SK-N-SH treated with all-trans-retinoic acid at 6 μM for 48 hours (cell line): Measurements from ENCODE around the gene RUNX3.

Experiments
- ATAC-seq: fragments of 200-7000 bp; cut with Tn5 transposase; 3 replicates; pipeline ENCODE4 v1.9.1; 2020; ENCODE audit warnings: mild to moderate bottlenecking, moderate library complexity
- ARNTL ChIP-seq: fragments of 450-650 bp; formaldehyde crosslinking; IDR thresholded peaks from 2 replicates; pipeline ENCODE4 v1.5.0; 2020; ENCODE audit warnings: low read depth, mild to moderate bottlenecking, moderate library complexity, borderline replicate concordance
- BACH2 ChIP-seq: fragments of 250-450 bp; sonication (Bioruptor Pico); IDR thresholded peaks from 2 replicates; pipeline ENCODE4 v1.9.0; 2021; ENCODE audit warnings: mild to moderate bottlenecking, borderline replicate concordance
- CSDC2 ChIP-seq: fragments of 250-450 bp; sonication (Bioruptor Pico); IDR thresholded peaks from 2 replicates; pipeline ENCODE4 v1.5.0; 2020; ENCODE audit warnings: mild to moderate bottlenecking, moderate library complexity
- GLIS3 ChIP-seq: fragments of 250-450 bp; sonication (Bioruptor Pico); IDR thresholded peaks from 2 replicates; pipeline ENCODE4 v1.5.0; 2020; ENCODE audit warnings: mild to moderate bottlenecking, moderate library complexity
- ISL1 ChIP-seq: fragments of 250-450 bp; sonication (Bioruptor Pico); IDR thresholded peaks from 2 replicates; pipeline ENCODE4 v2.1.2; 2022; ENCODE audit warnings: mild to moderate bottlenecking, moderate library complexity
- OSR1 ChIP-seq: fragments of 250-450 bp; sonication (Bioruptor Pico); IDR thresholded peaks from 2 replicates; pipeline ENCODE4 v1.8.0; 2022; ENCODE audit warnings: moderate library complexity, mild to moderate bottlenecking, inconsistent platforms
- PPARA ChIP-seq: fragments of 250-450 bp; sonication (Bioruptor Pico); IDR thresholded peaks from 2 replicates; pipeline ENCODE4 v1.5.0; 2020; ENCODE audit warnings: mild to moderate bottlenecking, borderline replicate concordance
- RARB ChIP-seq: fragments of 250-450 bp; sonication (Bioruptor Pico); IDR thresholded peaks from 2 replicates; pipeline ENCODE4 v1.8.0; 2021; ENCODE audit warnings: mild to moderate bottlenecking, moderate library complexity
- SNAI2 ChIP-seq: fragments of 250-450 bp; sonication (Bioruptor Pico); IDR thresholded peaks from 2 replicates; pipeline ENCODE4 v1.5.0; 2020; ENCODE audit warnings: mild to moderate bottlenecking, moderate library complexity
- TCF4 ChIP-seq: fragments of 250-450 bp; sonication (Bioruptor Pico); IDR thresholded peaks from 2 replicates; pipeline ENCODE4 v1.8.0; 2021; ENCODE audit warnings: mild to moderate bottlenecking, moderate library complexity, borderline replicate concordance
- TOX ChIP-seq: fragments of 250-450 bp; sonication (Bioruptor Pico); IDR thresholded peaks from 2 replicates; pipeline ENCODE4 v1.8.0; 2021; ENCODE audit warnings: mild to moderate bottlenecking, moderate library complexity, borderline replicate concordance
- ZC3H10 ChIP-seq: fragments of 250-450 bp; sonication (Bioruptor Pico); IDR thresholded peaks from 2 replicates; pipeline ENCODE4 v1.5.1; 2021; ENCODE audit warnings: mild to moderate bottlenecking, moderate library complexity
- ZFP3 ChIP-seq: fragments of 250-450 bp; sonication (Bioruptor Pico); IDR thresholded peaks from 2 replicates; pipeline ENCODE4 v1.5.0; 2020; ENCODE audit warnings: mild to moderate bottlenecking, moderate library complexity
- ZFP30 ChIP-seq: fragments of 450-650 bp; formaldehyde crosslinking; IDR thresholded peaks from 2 replicates; pipeline ENCODE4 v1.5.0; 2022; ENCODE audit warnings: mild to moderate bottlenecking, moderate library complexity
- ZNF565 ChIP-seq: fragments of 450-650 bp; formaldehyde crosslinking; conservative IDR thresholded peaks from 2 replicates; pipeline ENCODE4 v1.5.0; 2020; ENCODE audit warnings: low read depth, mild to moderate bottlenecking, moderate library complexity
- ZNF70 ChIP-seq: fragments of 450-650 bp; formaldehyde crosslinking; IDR thresholded peaks from 2 replicates; pipeline ENCODE4 v1.5.0; 2020; ENCODE audit warnings: mild to moderate bottlenecking, moderate library complexity
- ZNF8 ChIP-seq: fragments of 450-650 bp; formaldehyde crosslinking; IDR thresholded peaks from 2 replicates; pipeline ENCODE4 v1.5.0; 2020; ENCODE audit warnings: mild to moderate bottlenecking, moderate library complexity
- TF ChIP-seq, protein P1 (sequence below): fragments of 250-450 bp; sonication (Bioruptor Pico); IDR thresholded peaks from 2 replicates; pipeline ENCODE4 v1.5.1; 2021; ENCODE audit warnings: mild to moderate bottlenecking, moderate library complexity
- TF ChIP-seq, protein P2 (sequence below): fragments of 250-450 bp; sonication (Bioruptor Pico); IDR thresholded peaks from 2 replicates; pipeline ENCODE4 v1.5.0; 2020; ENCODE audit warnings: mild to moderate bottlenecking, moderate library complexity
- TF ChIP-seq, protein P3 (sequence below): fragments of 250-450 bp; sonication (Bioruptor Pico); IDR thresholded peaks from 2 replicates; pipeline ENCODE4 v1.8.0; 2020; ENCODE audit warnings: mild to moderate bottlenecking, moderate library complexity, borderline replicate concordance
- TF ChIP-seq, protein P4 (sequence below): fragments of 250-450 bp; sonication (Bioruptor Pico); IDR thresholded peaks from 2 replicates; pipeline ENCODE4 v1.8.0; 2021; ENCODE audit warnings: low read depth, mild to moderate bottlenecking, moderate library complexity, borderline replicate concordance

The RUNX3 gene

DNA sequence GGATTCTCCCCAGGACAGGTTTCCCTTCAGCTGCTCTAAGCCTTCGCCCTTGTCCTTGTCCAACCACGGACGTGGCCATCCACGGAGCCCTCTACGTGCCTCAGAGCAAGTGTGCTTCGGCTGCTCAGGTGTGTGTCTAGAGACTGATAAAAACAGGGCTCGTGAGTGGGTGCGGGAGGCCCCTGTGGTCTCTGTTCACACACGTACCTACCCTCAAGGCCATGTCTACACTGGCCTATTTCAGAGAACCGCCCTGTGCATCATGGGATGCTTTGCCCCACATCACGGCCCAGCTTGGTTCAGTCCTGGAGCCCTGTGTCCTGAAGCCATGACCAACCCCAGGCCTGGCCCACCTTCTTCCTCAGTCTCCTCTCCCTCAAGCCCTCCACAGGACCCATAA lies 24.6 kb upstream of the RUNX3 start (continued):
- TF ChIP-seq, protein P1, sequence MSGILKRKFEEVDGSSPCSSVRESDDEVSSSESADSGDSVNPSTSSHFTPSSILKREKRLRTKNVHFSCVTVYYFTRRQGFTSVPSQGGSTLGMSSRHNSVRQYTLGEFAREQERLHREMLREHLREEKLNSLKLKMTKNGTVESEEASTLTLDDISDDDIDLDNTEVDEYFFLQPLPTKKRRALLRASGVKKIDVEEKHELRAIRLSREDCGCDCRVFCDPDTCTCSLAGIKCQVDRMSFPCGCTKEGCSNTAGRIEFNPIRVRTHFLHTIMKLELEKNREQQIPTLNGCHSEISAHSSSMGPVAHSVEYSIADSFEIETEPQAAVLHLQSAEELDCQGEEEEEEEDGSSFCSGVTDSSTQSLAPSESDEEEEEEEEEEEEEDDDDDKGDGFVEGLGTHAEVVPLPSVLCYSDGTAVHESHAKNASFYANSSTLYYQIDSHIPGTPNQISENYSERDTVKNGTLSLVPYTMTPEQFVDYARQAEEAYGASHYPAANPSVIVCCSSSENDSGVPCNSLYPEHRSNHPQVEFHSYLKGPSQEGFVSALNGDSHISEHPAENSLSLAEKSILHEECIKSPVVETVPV (CRISPR knock-in tag), result no peak

DNA sequence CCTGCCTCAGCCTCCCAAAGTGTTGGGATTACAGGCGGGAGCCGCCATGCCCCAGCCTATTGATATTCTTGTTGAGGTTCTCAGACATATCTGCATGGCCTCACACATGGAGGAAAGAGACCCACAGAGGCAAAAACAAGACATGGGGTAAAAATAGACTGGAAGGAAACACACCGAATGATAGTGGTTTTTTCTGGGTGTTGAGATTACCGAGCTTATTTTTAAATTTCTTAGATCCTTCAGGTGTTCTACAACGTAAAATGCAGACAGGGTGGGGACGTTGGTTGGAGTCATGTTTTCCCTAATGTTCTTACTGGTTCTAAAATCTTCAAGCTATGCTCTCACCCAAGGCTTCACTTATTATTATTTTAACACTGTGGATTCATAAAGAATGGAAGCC lies 23.9 kb upstream of the RUNX3 start:
- no peak for TF ChIP-seq ZFP3
- TF ChIP-seq GLIS3 (CRISPR knock-in tag), result no peak
- ATAC-seq, result no peak

DNA sequence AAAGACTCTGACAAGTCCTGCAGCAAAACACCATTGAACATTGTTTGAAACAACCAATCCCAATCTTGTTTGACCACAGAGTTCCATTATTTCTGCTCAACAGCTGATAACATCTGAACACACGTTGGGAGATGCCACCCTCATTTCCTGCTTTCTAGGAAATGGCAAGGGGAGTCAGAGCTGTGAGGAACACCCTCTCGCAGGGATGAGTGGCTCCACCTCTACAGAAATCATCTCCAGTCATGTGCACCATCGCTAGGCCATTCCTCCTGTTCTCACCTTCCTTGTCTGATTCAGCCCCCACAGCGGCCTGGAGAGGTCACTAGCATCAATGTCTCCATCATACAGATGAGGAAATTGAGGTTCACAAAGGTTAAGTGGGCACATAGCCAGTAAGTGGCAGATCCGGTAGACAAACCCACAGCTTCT lies 22.4 kb upstream of the RUNX3 start:
- no peak for ATAC-seq
- TF ChIP-seq ZNF70 (CRISPR knock-in tag) (no peak), GLIS3 (CRISPR knock-in tag) (no peak), BACH2 (CRISPR knock-in tag) (no peak), OSR1 (CRISPR knock-in tag) (no peak), ISL1 (CRISPR knock-in tag) (no peak), TOX (no peak), ZFP3 (no peak), ARNTL (no peak), CSDC2 (CRISPR knock-in tag) (no peak), RARB (CRISPR knock-in tag) (no peak), TCF4 (CRISPR knock-in tag) (no peak), SNAI2 (CRISPR knock-in tag) (no peak), ZFP30 (CRISPR knock-in tag) (no peak), ZC3H10 (CRISPR knock-in tag) (no peak), ZNF565 (no peak), ZNF8 (CRISPR knock-in tag) (no peak), PPARA (CRISPR knock-in tag) (no peak)
- TF ChIP-seq, protein P2, sequence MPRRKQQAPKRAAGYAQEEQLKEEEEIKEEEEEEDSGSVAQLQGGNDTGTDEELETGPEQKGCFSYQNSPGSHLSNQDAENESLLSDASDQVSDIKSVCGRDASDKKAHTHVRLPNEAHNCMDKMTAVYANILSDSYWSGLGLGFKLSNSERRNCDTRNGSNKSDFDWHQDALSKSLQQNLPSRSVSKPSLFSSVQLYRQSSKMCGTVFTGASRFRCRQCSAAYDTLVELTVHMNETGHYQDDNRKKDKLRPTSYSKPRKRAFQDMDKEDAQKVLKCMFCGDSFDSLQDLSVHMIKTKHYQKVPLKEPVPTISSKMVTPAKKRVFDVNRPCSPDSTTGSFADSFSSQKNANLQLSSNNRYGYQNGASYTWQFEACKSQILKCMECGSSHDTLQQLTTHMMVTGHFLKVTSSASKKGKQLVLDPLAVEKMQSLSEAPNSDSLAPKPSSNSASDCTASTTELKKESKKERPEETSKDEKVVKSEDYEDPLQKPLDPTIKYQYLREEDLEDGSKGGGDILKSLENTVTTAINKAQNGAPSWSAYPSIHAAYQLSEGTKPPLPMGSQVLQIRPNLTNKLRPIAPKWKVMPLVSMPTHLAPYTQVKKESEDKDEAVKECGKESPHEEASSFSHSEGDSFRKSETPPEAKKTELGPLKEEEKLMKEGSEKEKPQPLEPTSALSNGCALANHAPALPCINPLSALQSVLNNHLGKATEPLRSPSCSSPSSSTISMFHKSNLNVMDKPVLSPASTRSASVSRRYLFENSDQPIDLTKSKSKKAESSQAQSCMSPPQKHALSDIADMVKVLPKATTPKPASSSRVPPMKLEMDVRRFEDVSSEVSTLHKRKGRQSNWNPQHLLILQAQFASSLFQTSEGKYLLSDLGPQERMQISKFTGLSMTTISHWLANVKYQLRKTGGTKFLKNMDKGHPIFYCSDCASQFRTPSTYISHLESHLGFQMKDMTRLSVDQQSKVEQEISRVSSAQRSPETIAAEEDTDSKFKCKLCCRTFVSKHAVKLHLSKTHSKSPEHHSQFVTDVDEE (CRISPR knock-in tag), result no peak
- TF ChIP-seq, protein P3, sequence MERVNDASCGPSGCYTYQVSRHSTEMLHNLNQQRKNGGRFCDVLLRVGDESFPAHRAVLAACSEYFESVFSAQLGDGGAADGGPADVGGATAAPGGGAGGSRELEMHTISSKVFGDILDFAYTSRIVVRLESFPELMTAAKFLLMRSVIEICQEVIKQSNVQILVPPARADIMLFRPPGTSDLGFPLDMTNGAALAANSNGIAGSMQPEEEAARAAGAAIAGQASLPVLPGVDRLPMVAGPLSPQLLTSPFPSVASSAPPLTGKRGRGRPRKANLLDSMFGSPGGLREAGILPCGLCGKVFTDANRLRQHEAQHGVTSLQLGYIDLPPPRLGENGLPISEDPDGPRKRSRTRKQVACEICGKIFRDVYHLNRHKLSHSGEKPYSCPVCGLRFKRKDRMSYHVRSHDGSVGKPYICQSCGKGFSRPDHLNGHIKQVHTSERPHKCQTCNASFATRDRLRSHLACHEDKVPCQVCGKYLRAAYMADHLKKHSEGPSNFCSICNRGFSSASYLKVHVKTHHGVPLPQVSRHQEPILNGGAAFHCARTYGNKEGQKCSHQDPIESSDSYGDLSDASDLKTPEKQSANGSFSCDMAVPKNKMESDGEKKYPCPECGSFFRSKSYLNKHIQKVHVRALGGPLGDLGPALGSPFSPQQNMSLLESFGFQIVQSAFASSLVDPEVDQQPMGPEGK, result no peak
- TF ChIP-seq, protein P4, sequence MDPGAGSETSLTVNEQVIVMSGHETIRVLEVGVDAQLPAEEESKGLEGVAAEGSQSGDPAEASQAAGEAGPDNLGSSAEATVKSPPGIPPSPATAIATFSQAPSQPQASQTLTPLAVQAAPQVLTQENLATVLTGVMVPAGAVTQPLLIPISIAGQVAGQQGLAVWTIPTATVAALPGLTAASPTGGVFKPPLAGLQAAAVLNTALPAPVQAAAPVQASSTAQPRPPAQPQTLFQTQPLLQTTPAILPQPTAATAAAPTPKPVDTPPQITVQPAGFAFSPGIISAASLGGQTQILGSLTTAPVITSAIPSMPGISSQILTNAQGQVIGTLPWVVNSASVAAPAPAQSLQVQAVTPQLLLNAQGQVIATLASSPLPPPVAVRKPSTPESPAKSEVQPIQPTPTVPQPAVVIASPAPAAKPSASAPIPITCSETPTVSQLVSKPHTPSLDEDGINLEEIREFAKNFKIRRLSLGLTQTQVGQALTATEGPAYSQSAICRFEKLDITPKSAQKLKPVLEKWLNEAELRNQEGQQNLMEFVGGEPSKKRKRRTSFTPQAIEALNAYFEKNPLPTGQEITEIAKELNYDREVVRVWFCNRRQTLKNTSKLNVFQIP (CRISPR knock-in tag), result no peak
- TF ChIP-seq, all 23 proteins: peak for 0

DNA sequence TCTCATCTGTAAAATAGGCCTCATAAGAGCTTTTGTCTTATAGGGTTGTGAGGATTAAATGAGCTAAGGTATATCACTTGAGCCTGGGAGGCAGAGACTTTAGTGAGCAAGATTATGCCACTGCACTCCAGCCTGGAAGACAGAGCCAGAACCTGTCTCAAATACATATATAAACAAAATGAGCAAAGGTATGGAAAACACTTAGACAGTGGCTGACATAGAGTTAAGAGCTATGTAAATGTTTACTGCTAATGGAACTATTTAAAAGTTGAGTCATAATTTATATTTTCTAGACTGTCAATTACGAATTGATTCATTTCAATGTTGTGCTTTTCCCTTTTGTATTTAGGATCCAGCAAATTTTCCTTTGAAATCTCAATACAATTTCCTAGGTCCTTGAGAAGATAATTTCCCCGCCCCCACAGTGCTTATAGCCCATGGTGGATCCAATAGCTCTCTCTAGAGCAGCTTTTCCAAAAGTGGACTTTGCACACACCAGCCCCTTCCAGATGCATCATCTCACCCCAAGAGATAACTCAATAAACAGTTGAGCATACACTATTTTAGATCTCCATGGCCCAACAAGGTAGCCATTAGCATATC lies 21.8 kb upstream of the RUNX3 start:
- no peak for ATAC-seq
- no peak for TF ChIP-seq TOX

DNA sequence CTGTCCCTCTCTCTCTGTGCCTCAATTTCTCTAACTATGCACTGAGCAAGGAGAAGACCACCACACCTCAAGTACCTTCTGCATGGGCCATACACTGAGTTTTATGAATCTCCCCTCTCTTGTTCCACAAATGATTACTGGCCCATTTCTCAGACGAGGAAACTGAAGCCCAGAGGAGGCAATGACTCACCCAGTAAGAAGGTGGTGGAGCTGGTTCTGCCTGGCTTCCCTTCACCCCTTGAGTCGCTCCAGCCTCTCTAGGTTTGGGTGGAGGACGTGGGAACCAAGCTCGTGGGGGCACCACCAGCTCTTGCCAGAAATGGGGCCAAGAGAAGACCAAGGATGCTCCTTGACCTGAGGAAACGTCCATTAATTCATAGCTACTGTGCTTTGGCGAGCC lies 21.3 kb upstream of the RUNX3 start:
- TF ChIP-seq, protein P3, result no peak
- TF ChIP-seq PPARA (CRISPR knock-in tag), result no peak
- no peak for TF ChIP-seq SNAI2 (CRISPR knock-in tag)
- no peak for TF ChIP-seq ARNTL
- no peak for TF ChIP-seq ZNF8 (CRISPR knock-in tag)
- TF ChIP-seq GLIS3 (CRISPR knock-in tag), result no peak
- TF ChIP-seq CSDC2 (CRISPR knock-in tag), result no peak
- TF ChIP-seq ISL1 (CRISPR knock-in tag), result no peak
- no peak for TF ChIP-seq OSR1 (CRISPR knock-in tag)
- TF ChIP-seq ZFP30 (CRISPR knock-in tag), result no peak
- no peak for TF ChIP-seq ZFP3
- no peak for ATAC-seq
